Right atrium auricular region (tissue), 2 donors: ENCODE measurements around the gene CALN1. TPM values are rescaled to one million over a fixed set of nuclear protein-coding genes. Genes with fewer than 3 reads are reported as not detected.

Experiments
- DNase-seq: peaks from one replicate; pipeline ENCODE4 v3.0.0-alpha.2; 2019; ENCODE audit warnings: low spot score
- H3K27ac ChIP-seq, 2 donors: fragments of 200-600 bp; sonication (generic); 1 replicate in 1 of 2; 2 replicates in 1 of 2; pipeline ENCODE4 v1.5.1; 2016 to 2019
- H3K27me3 ChIP-seq, 2 donors: fragments of 200-600 bp; sonication (generic); one replicate each; pipeline versions ENCODE4 v1.5.1 to v1.6.0; 2017 to 2019
- H3K36me3 ChIP-seq: fragments of 200-600 bp; sonication (generic); one replicate; pipeline ENCODE4 v1.5.1; 2016
- H3K4me1 ChIP-seq, 2 donors: fragments of 200-600 bp; sonication (generic); one replicate each; pipeline versions ENCODE4 v1.5.1 to v1.6.0; 2017 to 2019
- H3K4me3 ChIP-seq, 2 donors: fragments of 200-600 bp; sonication (generic); 1 replicate in 1 of 2; 2 replicates in 1 of 2; pipeline ENCODE4 v1.5.1; 2017 to 2019; ENCODE audit warnings: mild to moderate bottlenecking in 1 of 2, moderate library complexity in 1 of 2
- H3K9me3 ChIP-seq, 2 donors: fragments of 200-600 bp; sonication (generic); one replicate each; pipeline ENCODE4 v1.5.1; 2019
- CTCF ChIP-seq, 2 donors: fragments of 200-600 bp; sonication (generic); IDR thresholded peaks; one replicate each; pipeline ENCODE4 v1.5.1; 2019; ENCODE audit warnings: antibody characterized with exemption in 2 of 2
- total RNA-seq, 2 donors: library from RNA; depleted of rRNA; stranded (reverse); fragments of >200 nt; gene quantifications; one replicate each; pipeline ENCODE4 v1.1.0, GENCODE V29; 2016

The CALN1 gene
- total RNA-seq, 2 donors from 2014 or later = not detected

- H3K4me1 ChIP-seq = no peaks in the 10 kb centered on the region
- H3K4me3 ChIP-seq = no peak overlapping the region
- no peak for TF ChIP-seq CTCF (IDR thresholded peaks at IDR 0.05)
- H3K9me3 ChIP-seq = peaks cover 4 to 27% of the 10 kb centered on the region in 2 donors
- H3K27ac ChIP-seq = no peak overlapping the region
- no peaks in the 10 kb centered on the region for H3K36me3 ChIP-seq
- peak; percentile 5 for DNase-seq
- no peaks in the 10 kb centered on the region for H3K27me3 ChIP-seq
Observed at GRCh38 chr7:72176875-72177274, 235.3 kb downstream of the CALN1 start.

GRCh38 chr7:72170475-72170874, 241.7 kb downstream of the CALN1 start:
- no peaks in the 10 kb centered on the region for H3K36me3 ChIP-seq
- H3K4me3 ChIP-seq = no peak overlapping the region
- H3K27ac ChIP-seq = no peak overlapping the region
- H3K9me3 ChIP-seq = peaks cover 0 to 27% of the 10 kb centered on the region in 2 donors
- no peak for TF ChIP-seq CTCF (IDR thresholded peaks at IDR 0.05)
- no peaks in the 10 kb centered on the region for H3K27me3 ChIP-seq
- DNase-seq = peak; percentile 16
- no peaks in the 10 kb centered on the region for H3K4me1 ChIP-seq

- DNase-seq = no peak
- H3K27me3 ChIP-seq = no peaks in the 10 kb centered on the region
- no peak overlapping the region for H3K4me3 ChIP-seq
- TF ChIP-seq CTCF (IDR thresholded peaks at IDR 0.05) = no peak
- H3K36me3 ChIP-seq = no peaks in the 10 kb centered on the region
- H3K9me3 ChIP-seq = peaks cover 0 to 27% of the 10 kb centered on the region in 2 donors
- H3K4me1 ChIP-seq = no peaks in the 10 kb centered on the region
- no peak overlapping the region for H3K27ac ChIP-seq
Observed at GRCh38 chr7:72163271-72163670, 248.9 kb downstream of the CALN1 start.

- H3K27me3 ChIP-seq = no peaks in the 10 kb centered on the region
- no peak for DNase-seq
- H3K9me3 ChIP-seq = peaks cover 0 to 27% of the 10 kb centered on the region in 2 donors
- no peaks in the 10 kb centered on the region for H3K36me3 ChIP-seq
- no peak overlapping the region for H3K27ac ChIP-seq
- H3K4me3 ChIP-seq = no peak overlapping the region
- H3K4me1 ChIP-seq = no peaks in the 10 kb centered on the region
- TF ChIP-seq CTCF (IDR thresholded peaks at IDR 0.05) = no peak
Observed at GRCh38 chr7:72161534-72161933, 250.6 kb downstream of the CALN1 start.

- Histone ChIP-seq H3K4me1 (no peaks in the 10 kb centered on the region), H3K36me3 (no peaks in the 10 kb centered on the region), H3K4me3 (no peak overlapping the region), H3K27me3 (no peaks in the 10 kb centered on the region), H3K9me3 (peaks cover 0 to 25% of the 10 kb centered on the region in 2 donors), H3K27ac (no peak overlapping the region)
- DNase-seq = no peak
- no peak for TF ChIP-seq CTCF (IDR thresholded peaks at IDR 0.05)
Observed at GRCh38 chr7:72159911-72160310, 252.2 kb downstream of the CALN1 start.

GRCh38 chr7:72156671-72157070, 255.5 kb downstream of the CALN1 start:
- Histone ChIP-seq H3K4me3 (no peak overlapping the region), H3K36me3 (no peaks in the 10 kb centered on the region), H3K27ac (no peak overlapping the region), H3K9me3 (no peaks in the 10 kb centered on the region), H3K27me3 (no peaks in the 10 kb centered on the region), H3K4me1 (no peaks in the 10 kb centered on the region)
- no peak for TF ChIP-seq CTCF (IDR thresholded peaks at IDR 0.05)
- no peak for DNase-seq
